ENCODE data around the gene CDKN2A. TPM values are rescaled to one million over a fixed set of nuclear protein-coding genes. Genes with fewer than 3 reads are reported as not detected.

Gene CDKN2A
- polyA plus RNA-seq, 1 of the 3 experiments (the other 2 are of a cell fraction) = 41.4 TPM

DNA sequence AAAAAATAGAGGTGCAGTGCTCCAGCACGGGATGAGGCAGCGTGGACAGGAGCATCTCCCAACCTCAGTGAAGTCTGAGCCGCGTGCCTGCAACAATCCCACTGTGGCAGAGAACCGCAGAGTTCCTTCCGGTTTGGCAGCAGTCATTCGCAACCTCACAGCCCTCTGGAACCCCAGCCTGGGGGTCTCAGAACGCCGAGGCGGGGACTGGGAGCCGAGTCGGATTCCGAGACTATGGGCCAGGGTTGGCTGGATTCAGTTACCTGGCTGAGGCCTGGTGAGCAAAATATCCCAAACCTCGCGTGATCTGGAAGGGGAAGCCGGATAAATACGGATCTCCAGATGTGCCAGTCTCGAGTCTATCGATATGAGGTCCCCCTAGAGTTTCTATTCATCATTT, 27.0 kb downstream of the CDKN2A start:
- H3K79me2 ChIP-seq (ENCODE audit: insufficient read depth) = no peaks in the 10 kb centered on the region
- no peaks in the 10 kb centered on the region for H3K9me2 ChIP-seq
- H3F3A ChIP-seq (replicated peaks; ENCODE audit: insufficient read depth) = peaks cover 10% of the 10 kb centered on the region
- H3K27ac ChIP-seq (ENCODE audit: low read depth in 2 of 2, low read length in 1 of 2) = no peak overlapping the region
- no peaks in the 10 kb centered on the region for H3K9me3 ChIP-seq
- H2AFZ ChIP-seq (ENCODE audit: low read depth) = no peak overlapping the region
- ChIA-PET CTCF (interaction anchor here (1.2 kb wide), 1 partner anchor 153 kb away, joined by 3 read pairs; no protein-coding TSS in a partner anchor), POLR2A (no interaction called here)
- no peak overlapping the region for H3K4me2 ChIP-seq
- no peaks in the 10 kb centered on the region for H4K20me1 ChIP-seq (ENCODE audit: insufficient read depth)
- TF ChIP-seq RXRA (IDR thresholded peaks at IDR 0.05; ENCODE audit: borderline replicate concordance, low read depth) = no peak
- no peak for TF ChIP-seq SIN3A (IDR thresholded peaks at IDR 0.05; ENCODE audit: borderline replicate concordance, low read depth, low read length)
- no peak for TF ChIP-seq TCF12 (IDR thresholded peaks at IDR 0.05)
- no peak for TF ChIP-seq RAD21 (IDR thresholded peaks at IDR 0.05; ENCODE audit: low read length)
- no peak for TF ChIP-seq MXI1 (IDR thresholded peaks at IDR 0.05; ENCODE audit: low read depth, low read length)
- no peak for TF ChIP-seq YY1 (IDR thresholded peaks at IDR 0.05; ENCODE audit: low read depth)
- TF ChIP-seq CHD2 (IDR thresholded peaks at IDR 0.05; ENCODE audit: low read length, partially characterized antibody) = no peak
- TF ChIP-seq FOXM1 (IDR thresholded peaks at IDR 0.05; ENCODE audit: low read depth) = no peak
- no peak for TF ChIP-seq NRF1 (IDR thresholded peaks at IDR 0.05; ENCODE audit: low read depth, low read length)
- no peak for TF ChIP-seq EP300 (IDR thresholded peaks at IDR 0.05; ENCODE audit: borderline replicate concordance in 1 of 2, low read depth in 1 of 2, low read length in 1 of 2)
- no peak for TF ChIP-seq JUND (IDR thresholded peaks at IDR 0.05)
- TF ChIP-seq, protein P1, sequence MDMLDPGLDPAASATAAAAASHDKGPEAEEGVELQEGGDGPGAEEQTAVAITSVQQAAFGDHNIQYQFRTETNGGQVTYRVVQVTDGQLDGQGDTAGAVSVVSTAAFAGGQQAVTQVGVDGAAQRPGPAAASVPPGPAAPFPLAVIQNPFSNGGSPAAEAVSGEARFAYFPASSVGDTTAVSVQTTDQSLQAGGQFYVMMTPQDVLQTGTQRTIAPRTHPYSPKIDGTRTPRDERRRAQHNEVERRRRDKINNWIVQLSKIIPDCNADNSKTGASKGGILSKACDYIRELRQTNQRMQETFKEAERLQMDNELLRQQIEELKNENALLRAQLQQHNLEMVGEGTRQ (IDR thresholded peaks at IDR 0.05; ENCODE audit: borderline replicate concordance, low read depth, low read length) = no peak
- 55% methylated on average over 15 of the region's 19 CpGs for WGBS (ENCODE audit: low lambda C conversion rate)
- H3K4me1 ChIP-seq (ENCODE audit: control insufficient read depth in 1 of 2, insufficient read depth in 2 of 2, low read depth in 1 of 2, low read length in 1 of 2) = peaks cover 0 to 11% of the 10 kb centered on the region in 2 experiments; a peak in 1 of 4 replicates
- H3K9ac ChIP-seq = no peak overlapping the region
- DNase-seq = no peak
- peaks cover 55% of the 10 kb centered on the region for H3K27me3 ChIP-seq (ENCODE audit: insufficient read depth)
- no peaks in the 10 kb centered on the region for H3K36me3 ChIP-seq (replicated peaks in 1 of 2; ENCODE audit: control insufficient read depth in 1 of 2, insufficient read depth in 2 of 2, low read length in 1 of 2)
- H3K4me3 ChIP-seq (ENCODE audit: low read depth in 2 of 2, low read length in 1 of 2) = no peak overlapping the region

DNA sequence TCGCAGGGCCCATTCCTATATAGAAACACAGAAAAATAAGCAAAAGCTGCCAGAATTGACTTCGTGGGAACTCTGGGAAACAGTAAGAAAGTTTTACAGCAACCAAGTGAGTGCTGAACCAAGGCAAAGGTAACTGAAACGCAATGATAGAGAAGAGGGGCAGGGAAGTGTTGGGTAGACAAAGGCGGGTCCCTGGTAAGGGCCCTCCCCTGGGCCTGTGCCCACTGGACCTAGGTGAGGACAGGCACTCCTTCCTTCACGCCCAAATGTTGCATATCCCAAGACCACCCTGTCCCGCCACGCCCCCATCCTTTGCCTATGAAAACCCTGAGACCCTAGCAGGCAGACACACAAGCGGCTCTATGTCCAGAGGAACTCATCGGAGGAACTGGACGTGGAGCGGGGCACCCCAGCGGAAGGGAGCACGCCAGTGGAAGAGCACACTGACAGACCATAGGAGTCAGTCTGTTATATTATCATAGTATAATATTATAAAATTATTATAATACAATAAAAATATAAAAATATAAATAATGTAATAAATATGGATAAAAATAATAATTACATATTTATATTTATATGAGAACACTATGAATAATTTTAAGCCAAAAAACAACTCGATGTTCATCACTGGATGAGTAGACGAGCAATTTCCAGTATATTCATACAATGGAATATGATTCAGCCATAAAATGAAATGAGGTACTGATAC, 27.9 kb downstream of the CDKN2A start:
- Histone ChIP-seq H3K4me2 (no peak overlapping the region), H3K4me1 (ENCODE audit: control insufficient read depth in 1 of 2, insufficient read depth in 2 of 2, low read depth in 1 of 2, low read length in 1 of 2) (peaks cover 0 to 11% of the 10 kb centered on the region in 2 experiments; a peak in 1 of 4 replicates), H3K27ac (ENCODE audit: low read depth in 2 of 2, low read length in 1 of 2) (no peak overlapping the region), H3K36me3 (replicated peaks in 1 of 2; ENCODE audit: control insufficient read depth in 1 of 2, insufficient read depth in 2 of 2, low read length in 1 of 2) (no peaks in the 10 kb centered on the region), H3K9me2 (no peaks in the 10 kb centered on the region), H4K20me1 (ENCODE audit: insufficient read depth) (no peaks in the 10 kb centered on the region), H3F3A (replicated peaks; ENCODE audit: insufficient read depth) (peaks cover 4% of the 10 kb centered on the region), H2AFZ (ENCODE audit: low read depth) (no peak overlapping the region), H3K9me3 (no peaks in the 10 kb centered on the region), H3K27me3 (ENCODE audit: insufficient read depth) (peaks cover 49% of the 10 kb centered on the region), H3K79me2 (ENCODE audit: insufficient read depth) (no peaks in the 10 kb centered on the region), H3K9ac (no peak overlapping the region), H3K4me3 (ENCODE audit: low read depth in 2 of 2, low read length in 1 of 2) (no peak overlapping the region; a peak in 1 of 4 replicates)
- no peak for DNase-seq
- ChIA-PET POLR2A (no interaction called here), CTCF (interaction anchor here (0.7 to 1.2 kb wide), 2 partner anchors 99 to 152 kb away, joined by 3 to 6 read pairs; no protein-coding TSS in a partner anchor)
- TF ChIP-seq FOSL2 (IDR thresholded peaks at IDR 0.05; ENCODE audit: borderline replicate concordance, low read depth) = no peak
- TF ChIP-seq JUND (IDR thresholded peaks at IDR 0.05) = no peak
- TF ChIP-seq, protein P2, sequence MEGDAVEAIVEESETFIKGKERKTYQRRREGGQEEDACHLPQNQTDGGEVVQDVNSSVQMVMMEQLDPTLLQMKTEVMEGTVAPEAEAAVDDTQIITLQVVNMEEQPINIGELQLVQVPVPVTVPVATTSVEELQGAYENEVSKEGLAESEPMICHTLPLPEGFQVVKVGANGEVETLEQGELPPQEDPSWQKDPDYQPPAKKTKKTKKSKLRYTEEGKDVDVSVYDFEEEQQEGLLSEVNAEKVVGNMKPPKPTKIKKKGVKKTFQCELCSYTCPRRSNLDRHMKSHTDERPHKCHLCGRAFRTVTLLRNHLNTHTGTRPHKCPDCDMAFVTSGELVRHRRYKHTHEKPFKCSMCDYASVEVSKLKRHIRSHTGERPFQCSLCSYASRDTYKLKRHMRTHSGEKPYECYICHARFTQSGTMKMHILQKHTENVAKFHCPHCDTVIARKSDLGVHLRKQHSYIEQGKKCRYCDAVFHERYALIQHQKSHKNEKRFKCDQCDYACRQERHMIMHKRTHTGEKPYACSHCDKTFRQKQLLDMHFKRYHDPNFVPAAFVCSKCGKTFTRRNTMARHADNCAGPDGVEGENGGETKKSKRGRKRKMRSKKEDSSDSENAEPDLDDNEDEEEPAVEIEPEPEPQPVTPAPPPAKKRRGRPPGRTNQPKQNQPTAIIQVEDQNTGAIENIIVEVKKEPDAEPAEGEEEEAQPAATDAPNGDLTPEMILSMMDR (IDR thresholded peaks at IDR 0.05) = no peak
- TF ChIP-seq MEF2A (IDR thresholded peaks at IDR 0.05; ENCODE audit: borderline replicate concordance, low read depth) = no peak
- no peak for TF ChIP-seq EP300 (IDR thresholded peaks at IDR 0.05; ENCODE audit: borderline replicate concordance in 1 of 2, low read depth in 1 of 2, low read length in 1 of 2)
- no peak for TF ChIP-seq GABPA (IDR thresholded peaks at IDR 0.05; ENCODE audit: low read depth)
- TF ChIP-seq YY1 (IDR thresholded peaks at IDR 0.05; ENCODE audit: low read depth) = no peak
- TF ChIP-seq, protein P3, sequence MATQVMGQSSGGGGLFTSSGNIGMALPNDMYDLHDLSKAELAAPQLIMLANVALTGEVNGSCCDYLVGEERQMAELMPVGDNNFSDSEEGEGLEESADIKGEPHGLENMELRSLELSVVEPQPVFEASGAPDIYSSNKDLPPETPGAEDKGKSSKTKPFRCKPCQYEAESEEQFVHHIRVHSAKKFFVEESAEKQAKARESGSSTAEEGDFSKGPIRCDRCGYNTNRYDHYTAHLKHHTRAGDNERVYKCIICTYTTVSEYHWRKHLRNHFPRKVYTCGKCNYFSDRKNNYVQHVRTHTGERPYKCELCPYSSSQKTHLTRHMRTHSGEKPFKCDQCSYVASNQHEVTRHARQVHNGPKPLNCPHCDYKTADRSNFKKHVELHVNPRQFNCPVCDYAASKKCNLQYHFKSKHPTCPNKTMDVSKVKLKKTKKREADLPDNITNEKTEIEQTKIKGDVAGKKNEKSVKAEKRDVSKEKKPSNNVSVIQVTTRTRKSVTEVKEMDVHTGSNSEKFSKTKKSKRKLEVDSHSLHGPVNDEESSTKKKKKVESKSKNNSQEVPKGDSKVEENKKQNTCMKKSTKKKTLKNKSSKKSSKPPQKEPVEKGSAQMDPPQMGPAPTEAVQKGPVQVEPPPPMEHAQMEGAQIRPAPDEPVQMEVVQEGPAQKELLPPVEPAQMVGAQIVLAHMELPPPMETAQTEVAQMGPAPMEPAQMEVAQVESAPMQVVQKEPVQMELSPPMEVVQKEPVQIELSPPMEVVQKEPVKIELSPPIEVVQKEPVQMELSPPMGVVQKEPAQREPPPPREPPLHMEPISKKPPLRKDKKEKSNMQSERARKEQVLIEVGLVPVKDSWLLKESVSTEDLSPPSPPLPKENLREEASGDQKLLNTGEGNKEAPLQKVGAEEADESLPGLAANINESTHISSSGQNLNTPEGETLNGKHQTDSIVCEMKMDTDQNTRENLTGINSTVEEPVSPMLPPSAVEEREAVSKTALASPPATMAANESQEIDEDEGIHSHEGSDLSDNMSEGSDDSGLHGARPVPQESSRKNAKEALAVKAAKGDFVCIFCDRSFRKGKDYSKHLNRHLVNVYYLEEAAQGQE (IDR thresholded peaks at IDR 0.05; ENCODE audit: low read depth, low read length) = no peak
- TF ChIP-seq TAF1 (IDR thresholded peaks at IDR 0.05; ENCODE audit: borderline replicate concordance, low read depth, low read length) = no peak
- no peak for TF ChIP-seq FOXM1 (IDR thresholded peaks at IDR 0.05; ENCODE audit: low read depth)
- TF ChIP-seq FOXJ3 (CRISPR knock-in tag; IDR thresholded peaks at IDR 0.05) = no peak
- 57% methylated on average over 15 of the region's 15 CpGs for WGBS (ENCODE audit: low lambda C conversion rate)

Data from SK-N-SH (cell line).